ENCODE data around the gene VEGFA.

DNA sequence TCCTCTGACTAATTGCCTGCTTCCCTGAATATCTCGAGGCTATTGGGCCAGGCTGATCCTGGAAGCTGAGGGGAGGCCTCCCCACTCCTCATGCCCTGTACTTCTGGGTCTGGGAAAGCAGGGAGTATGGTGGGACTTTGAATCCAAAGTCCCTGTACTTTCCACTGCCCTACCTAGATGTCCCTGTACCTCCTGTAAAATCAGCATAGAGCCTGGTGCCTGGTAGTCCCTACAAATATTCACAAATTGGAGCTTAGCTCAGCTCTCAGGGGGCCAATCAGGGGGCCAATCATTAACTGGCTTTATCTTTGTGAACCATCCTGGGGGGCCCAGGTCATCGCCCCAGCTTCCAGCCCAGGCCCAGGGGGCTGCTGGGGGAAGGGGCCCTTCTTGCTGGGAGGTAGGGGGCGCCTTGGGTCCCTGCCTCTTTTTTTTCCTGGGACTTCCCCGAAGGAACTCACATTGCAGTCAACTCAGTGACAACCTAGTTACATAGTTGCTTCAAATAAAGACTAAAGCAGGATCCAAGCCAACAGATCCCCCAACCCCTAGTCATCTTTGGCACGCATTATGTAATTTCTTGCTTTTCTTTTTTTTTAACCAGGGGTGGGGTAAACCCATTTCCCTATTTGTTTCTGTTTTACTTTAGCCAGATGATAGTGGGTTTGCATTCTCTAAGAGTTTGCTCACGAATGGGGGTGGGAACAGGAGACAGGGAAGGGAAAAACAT lies 6.9 kb upstream of the VEGFA start:
- TF ChIP-seq CTCF (IDR thresholded peaks at IDR 0.05) = no peak
- no peak for TF ChIP-seq POLR2A (IDR thresholded peaks at IDR 0.05)

Data from esophagus squamous epithelium (tissue), 4 donors.